Prostate gland (tissue), 2 donors: Measurements from ENCODE around the gene MZB1.

Experiments used
- POLR2A ChIP-seq: fragments of 450-650 bp; IDR thresholded peaks from one replicate; pipeline ENCODE4 v1.6.1; 2016; ENCODE audit warnings: antibody characterized with exemption, mild to moderate bottlenecking
- TF ChIP-seq, protein P1 (sequence below), 4 experiments: fragments of 200-600 bp in 2 of 4; fragments of 450-650 bp in 2 of 4; sonication (generic) in 2 of 4; IDR thresholded peaks; 1 replicate in 3 of 4; 2 replicates in 1 of 4; pipeline ENCODE4 v1.5.1; 2016 to 2019; ENCODE audit warnings: antibody characterized with exemption in 4 of 4, mild to moderate bottlenecking in 2 of 4, moderate library complexity in 2 of 4

DNA sequence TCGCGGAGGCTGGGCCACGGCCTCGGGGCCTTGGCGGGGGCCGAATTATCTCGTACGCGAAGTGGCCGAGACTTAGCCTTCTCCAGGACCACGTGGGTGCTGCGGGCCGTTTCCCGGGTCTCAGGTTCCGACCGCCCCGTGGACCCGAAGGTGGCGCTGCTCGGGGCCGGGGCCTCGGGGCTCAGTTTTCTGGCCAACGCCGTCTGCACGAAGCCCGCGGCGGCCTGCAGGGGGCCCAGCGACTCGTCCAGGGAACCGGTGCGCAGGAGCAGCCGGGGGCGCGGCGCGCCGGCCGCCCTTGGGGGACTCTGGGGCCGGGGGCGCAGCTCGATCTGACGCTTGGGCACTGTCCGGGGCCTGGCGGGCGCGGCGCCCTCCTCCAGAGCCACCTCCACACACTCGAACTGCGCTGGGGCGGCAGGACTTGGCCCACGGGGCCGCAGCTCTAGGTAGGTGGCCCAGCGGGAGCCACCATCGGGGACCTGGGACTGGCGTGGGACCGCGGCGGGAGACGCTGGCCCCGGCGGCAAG, 4.5 kb upstream of the MZB1 start:
- TF ChIP-seq, protein P1, sequence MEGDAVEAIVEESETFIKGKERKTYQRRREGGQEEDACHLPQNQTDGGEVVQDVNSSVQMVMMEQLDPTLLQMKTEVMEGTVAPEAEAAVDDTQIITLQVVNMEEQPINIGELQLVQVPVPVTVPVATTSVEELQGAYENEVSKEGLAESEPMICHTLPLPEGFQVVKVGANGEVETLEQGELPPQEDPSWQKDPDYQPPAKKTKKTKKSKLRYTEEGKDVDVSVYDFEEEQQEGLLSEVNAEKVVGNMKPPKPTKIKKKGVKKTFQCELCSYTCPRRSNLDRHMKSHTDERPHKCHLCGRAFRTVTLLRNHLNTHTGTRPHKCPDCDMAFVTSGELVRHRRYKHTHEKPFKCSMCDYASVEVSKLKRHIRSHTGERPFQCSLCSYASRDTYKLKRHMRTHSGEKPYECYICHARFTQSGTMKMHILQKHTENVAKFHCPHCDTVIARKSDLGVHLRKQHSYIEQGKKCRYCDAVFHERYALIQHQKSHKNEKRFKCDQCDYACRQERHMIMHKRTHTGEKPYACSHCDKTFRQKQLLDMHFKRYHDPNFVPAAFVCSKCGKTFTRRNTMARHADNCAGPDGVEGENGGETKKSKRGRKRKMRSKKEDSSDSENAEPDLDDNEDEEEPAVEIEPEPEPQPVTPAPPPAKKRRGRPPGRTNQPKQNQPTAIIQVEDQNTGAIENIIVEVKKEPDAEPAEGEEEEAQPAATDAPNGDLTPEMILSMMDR (IDR thresholded peaks at IDR 0.05) = peak in 2 of 4 experiments; percentile 35 to 40
- TF ChIP-seq POLR2A = no peak
